ENCODE measurements around the gene CPNE2.
"Not testable (repeated sequence)": the region's sequence is repeated elsewhere in the genome, so short reads cannot be mapped to it uniquely, and the experiment has no call there.

Gene CPNE2

DNA sequence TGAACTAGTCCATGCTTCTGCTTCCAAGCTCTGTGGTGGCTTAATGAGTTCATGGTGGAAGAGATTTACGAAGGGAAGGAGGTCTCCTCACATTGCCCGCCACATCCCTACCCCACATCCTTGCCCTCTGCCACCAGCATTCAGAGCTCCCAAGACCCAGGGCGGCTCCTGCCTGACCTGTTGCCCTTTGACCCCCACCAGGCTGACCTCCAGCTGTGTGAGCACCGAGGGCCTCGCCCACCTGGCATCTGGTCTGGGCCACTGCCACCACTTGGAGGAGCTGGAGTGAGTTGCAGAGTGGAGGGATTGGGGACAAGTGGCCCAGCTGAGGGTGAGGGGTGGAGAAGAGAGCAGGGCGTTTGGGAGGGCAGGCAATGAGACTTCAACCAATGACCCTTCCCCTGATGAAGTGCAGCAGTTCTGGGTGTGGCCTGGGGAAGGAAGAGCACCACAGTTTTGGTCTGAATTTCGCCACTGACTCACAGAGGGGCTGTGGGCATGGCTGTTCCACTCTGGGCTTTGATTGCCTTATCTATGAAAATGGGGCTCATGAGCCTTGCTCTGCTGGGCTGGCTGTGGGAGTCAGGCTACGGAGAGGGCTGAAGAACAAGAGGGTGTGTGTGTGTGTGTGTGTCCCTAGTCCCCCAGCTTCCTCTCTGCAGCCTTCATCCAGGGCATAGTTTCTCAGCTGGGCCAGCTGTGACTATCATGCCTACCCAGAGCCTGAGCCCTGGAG, 22.6 kb upstream of the CPNE2 start:
- no peak for DNase-seq

DNA sequence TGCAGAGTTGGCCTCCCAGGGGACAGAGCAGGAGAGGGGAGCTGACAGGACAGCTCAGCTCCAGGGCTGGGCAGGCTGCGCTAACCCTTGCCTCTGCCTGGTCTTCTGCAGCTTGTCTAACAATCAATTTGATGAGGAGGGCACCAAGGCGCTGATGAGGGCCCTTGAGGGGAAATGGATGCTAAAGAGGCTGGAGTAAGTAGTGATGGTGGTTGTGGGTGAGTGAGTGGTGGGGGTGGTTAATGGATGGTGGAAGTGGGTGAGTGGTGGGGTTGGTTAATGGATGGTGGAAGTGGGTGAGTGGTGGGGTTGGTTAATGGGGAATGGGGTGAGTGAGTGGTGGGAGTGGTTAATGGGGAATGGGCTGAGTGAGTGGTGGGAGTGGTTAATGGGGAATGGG, 22.0 kb upstream of the CPNE2 start:
- DNase-seq, result no peak

DNA sequence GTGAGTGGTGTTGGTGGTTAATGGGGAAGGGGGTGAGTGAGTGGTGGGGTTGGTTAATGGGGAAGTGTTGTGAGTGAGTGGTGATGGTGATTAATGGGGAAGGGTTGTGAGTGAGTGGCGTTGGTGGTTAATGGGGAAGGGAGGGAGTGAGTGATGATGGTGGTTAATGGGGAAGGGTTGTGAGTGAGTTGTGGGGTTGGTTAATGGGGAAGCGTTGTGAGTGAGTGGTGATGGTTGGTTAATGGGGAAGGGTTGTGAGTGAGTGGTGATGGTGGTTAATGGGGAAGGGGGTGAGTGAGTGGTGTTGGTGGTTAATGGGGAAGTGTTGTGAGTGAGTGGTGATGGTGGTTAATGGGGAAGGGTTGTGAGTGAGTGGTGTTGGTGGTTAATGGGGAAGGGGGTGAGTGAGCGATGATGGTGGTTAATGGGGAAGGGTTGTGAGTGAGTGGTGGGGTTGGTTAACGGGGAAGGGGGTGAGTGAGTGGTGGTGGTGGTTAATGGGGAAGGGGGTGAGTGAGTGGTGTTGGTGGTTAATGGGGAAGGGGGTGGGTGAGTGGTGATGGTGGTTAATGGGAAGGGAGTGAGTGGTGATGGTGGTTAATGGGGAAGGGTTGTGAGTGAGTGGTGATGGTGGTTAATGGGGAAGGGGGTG, 21.2 kb upstream of the CPNE2 start:
- not testable (repeated sequence) for DNase-seq

DNA sequence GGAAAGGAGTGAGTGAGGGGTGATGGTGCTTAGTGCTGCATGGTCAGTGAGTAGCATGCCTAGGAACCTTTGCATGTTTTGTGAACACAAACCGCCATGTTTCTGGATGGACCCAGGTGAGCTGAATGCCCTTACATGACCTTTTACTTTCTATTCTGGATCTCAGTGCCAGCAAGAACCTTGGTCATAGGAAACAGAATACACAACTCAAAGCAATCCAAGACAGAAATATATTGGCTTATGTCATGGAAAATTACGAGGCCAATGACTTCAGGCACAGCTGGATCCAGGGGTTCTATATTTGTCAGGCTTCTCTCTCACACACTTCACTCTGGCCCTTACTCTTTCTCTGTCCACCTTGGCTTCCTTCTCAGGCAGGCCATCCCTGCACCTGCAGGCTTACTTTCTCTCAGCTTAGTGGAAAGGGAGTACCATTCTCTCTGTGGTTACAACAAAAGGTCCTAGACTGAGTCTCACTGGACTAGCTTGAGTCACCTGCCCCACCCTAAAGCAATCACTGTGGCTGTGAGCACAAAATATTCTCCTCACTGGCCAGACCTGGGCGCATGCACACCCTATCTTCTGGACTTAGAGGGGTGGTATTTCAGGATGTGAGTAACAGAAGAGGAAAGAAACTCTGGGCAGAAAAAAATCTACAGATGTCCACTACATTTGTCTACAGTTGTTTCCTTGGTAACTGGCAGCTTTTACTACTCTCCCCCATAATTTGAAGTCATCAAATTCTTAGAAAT, 20.4 kb upstream of the CPNE2 start:
- peak; percentile 80 for DNase-seq

DNA sequence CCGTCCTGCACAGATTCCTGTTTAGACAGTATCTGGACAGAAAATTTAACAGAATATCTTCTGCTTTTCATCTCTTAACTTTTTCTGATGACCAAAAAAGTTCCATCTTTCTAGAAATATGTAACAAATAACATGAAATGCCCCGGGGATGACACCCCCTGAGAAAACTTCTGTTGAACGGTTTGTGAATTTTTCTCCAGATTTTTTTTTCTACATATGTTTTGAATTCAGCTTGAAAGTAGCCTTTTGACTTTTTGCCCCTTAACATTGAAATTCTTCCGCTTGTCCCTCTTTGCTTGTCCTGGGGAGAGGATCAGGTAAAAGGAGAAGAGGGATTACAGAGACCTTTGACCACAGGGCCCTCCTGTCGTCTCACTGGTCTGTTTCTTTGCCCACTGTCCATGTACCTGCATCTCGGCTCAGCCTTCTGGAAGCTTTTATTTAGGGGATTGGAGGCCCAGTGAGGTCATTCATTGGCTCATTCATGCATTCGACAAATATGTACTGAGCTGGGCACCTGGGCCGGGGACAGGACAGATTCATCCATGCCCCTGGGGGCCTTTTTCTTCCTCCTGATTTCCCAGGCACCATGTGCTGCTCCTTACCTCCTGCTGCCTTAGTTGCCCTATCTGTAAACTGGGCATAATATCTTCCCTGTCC, 19.6 kb upstream of the CPNE2 start:
- no peak for DNase-seq

DNA sequence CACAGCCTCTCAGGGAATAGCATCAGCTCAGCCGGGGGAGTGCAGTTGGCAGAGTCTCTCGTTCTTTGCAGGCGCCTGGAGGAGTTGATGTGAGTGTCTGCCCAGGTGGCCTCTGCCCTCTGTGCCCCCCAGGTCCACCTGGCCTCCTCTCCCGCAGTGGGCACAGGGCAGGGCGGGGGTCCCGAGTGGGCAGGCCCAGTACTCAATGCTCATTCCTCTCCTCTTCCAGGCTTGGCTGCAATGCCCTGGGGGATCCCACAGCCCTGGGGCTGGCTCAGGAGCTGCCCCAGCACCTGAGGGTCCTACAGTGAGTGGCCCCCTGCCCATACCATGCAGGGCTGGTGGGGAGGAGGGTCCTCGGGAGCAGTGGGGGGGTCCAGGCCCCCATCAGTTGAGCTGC, 14.7 kb upstream of the CPNE2 start:
- no peak for DNase-seq

DNA sequence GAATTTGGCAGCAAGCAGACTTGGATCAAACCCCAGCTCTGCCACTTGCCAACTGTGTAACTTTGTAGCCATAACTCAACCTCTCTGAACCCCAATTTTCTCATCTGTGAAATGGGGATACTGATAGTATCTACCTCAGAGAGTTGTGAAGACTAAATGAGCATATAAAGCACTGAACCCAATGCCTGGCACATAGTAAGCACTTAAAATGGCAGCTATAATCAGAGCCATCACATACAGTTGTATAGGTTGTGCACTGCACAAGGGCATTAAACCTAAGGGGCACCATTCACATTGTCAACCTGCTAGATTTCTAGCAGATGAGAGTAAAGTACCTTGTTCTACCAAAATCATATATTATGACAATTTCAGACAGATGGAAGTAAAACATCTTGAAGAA, 10.6 kb upstream of the CPNE2 start:
- DNase-seq, result no peak

DNA sequence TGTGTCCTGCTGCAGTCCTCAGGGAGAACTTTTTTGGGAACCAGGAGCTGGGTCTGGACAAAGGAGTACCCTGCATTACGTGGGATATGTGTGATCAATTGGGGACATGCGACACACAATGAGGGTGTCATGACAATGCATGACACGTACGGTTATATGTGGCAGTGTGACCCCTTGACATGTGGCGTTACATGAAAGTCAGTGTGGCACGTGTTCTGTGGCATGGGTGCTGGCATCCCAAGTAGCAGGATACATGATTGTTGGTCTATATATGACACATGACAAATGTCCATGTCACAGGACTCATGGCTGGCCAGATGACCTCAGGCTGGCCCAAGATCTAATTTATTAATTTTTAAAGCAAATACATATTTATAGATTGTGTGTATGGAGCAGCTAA, 9.7 kb upstream of the CPNE2 start:
- DNase-seq, result no peak

DNA sequence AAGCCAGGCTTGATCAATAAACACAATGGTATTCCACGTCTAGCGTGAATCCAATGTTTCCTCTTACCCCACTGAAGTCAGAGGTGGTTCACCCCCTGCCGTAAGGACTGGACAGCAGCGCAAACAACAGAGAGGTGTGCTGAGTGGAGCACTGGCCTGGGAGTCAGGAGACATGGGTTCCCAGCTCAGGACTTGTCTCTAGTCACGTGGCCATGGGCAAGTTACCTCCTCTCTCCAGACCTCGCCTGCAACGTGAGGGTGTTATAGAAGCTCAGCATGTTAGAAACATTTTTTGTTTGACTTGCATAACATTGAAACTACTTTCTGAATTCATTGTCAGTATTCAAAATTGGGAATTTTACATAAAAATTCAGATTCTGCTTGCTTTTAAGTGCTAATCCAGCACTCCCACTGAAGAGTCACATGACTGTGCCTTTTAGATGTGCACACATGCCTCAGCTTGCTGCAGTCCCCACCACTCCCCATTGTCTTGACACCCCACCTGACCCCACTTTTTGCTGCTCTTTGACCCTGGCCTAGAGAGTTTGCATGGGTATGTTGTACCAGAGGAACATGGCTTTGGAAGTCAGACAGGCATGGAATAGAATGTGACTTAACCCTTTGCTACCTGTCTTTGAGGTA, 8.8 kb upstream of the CPNE2 start:
- DNase-seq, result no peak

DNA sequence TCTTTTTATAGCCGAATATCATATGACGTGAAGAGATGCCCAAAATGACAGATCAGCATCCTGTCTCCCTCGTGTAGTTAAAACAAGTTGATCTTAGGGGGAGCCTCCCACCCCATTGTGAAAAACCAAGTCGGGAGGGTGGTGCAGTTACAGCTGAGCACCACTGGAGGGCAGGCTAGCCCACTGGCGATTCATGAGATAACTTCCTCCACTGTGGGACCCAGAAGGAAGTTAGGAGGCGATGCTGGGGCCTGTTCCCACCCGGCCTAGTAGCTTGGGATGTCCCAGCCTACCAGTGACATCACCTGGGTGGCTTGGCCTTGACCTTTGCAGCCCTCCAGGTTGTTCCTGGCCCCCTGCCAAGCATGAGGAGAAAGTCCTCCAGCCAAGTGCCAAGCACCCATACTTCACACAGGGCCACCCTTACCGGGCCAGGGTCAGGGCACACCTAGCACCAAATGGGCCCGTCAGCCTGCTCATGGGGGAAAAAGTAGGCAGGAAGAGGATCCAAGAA, 8.1 kb upstream of the CPNE2 start:
- no peak for DNase-seq

DNA sequence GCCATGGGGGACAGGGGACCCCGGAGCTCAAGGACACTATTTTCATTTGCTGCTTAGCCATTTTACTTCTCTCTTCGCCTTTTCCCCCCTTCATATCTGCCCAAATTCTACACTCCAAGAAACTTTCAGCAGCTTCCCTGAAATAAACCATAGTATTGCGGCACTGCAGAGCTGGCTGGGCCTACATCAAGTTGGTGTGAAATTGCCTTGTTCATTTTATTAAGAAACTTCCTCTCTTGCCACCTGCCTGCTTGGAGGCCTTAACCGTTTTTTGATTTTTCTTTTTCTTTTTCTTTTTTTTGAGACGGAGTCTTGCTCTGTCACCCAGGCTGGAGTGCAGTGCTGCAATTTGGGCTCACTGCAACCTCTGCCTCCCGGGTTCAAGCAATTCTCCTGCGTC, 7.4 kb upstream of the CPNE2 start:
- DNase-seq, result no peak

DNA sequence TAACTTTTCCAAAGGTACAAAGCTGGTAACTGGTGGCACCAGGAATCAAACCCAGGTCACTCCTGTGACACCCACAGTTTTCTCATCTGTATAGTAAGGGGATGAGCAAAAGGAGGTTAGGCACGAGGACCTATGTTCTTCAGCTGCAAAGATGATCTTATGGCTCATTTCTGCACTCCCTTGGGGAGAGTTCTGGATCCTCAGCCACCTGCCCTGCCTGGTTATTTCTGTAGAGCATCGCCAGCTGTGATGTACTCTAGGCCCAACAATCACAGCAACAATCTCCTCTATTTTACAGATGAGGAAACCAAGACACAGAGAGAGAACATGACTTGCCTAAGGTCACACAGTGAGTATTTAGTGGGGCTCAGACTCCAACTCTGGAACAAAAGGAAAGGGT, 5.4 kb upstream of the CPNE2 start:
- no peak for DNase-seq

DNA sequence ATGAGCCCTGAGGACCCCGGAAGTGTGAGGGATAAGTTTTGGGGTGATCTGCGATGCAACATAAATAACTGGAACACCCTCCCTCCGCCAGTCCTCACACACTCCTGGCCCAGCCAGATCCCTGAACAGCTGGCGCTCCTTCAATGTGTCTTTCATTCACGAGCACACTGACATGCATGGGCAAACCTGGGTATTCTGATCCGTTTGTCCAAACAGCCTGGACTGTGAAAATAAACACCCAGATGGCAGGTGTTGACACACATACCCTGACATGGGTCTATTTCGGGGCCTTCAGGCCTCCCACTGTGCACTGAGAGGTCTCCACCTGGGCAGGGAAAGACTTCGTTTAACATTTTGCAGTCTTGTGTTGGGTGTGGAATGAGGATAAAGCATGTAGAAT, 3.0 kb upstream of the CPNE2 start:
- DNase-seq, result no peak

DNA sequence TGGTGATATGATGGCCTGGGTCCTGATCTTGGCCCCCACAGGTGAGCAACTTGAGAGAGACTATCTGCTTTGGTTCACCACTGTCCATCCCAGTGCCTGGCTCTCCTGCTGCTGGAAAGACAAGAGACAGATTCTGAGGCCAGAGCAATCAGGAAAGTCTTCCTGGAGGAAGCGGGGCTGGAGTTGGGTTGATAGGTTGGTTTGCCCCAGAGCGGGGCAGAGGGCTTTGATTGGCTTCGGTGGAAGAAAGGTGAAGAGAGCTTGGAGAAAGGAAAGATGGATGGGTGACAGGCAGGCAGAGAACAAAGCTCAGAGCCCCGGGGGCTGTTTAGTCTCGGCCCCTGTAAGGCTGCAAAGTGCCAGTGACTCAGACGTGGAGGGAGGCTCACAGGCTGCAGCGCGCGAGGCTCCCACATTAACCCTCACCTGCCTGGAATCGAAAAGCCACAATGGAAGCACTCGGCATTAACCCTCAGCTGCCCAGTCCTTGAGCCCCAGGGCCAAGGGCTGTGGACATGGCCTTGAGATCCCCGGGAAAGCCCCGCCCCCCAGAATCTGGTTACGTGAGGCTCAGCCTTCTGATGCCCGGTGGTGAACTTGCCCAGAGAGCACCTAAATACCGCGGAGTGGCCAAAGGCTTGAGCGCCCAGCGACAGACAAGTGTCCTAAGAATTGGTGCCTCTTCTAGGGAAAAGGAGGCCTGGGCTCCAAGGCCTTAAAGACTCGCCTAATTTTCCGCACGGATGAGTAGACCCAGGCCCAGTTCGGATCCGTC, 996 bp upstream of the CPNE2 start:
- DNase-seq, result peak; percentile 81

DNA sequence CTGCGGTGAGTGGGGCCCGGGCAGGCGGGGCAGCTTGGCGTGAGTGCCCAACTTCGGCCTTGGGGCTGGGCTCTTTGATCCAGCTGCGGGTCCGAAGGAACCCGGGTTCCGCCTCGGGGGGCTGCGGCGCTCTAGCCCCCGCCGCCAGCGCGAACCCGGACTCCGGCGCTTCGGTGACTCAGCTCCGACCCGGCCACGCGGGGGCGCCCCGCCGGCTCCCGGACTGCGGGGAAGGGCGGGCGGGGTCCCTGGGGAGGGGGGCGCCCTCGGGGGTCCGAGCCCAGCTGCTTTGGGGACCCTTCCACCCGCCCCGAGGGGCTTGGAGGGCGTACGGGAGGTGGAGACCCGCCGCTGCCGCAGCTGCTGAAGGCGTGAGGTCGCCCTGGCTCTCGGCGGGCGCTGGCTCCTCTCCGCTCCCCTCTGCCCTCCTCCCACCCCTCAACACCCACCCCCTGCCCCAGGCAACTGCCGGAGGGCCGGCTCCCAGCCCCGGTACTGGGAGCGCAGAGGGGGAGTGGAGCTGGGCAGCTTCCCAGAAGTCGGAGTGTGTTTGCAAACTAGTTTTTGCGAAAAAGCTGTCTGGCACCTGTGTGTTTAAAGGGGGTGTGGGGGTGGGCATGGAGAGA, 516 bp downstream of the CPNE2 start:
- peak; percentile 22 for DNase-seq

DNA sequence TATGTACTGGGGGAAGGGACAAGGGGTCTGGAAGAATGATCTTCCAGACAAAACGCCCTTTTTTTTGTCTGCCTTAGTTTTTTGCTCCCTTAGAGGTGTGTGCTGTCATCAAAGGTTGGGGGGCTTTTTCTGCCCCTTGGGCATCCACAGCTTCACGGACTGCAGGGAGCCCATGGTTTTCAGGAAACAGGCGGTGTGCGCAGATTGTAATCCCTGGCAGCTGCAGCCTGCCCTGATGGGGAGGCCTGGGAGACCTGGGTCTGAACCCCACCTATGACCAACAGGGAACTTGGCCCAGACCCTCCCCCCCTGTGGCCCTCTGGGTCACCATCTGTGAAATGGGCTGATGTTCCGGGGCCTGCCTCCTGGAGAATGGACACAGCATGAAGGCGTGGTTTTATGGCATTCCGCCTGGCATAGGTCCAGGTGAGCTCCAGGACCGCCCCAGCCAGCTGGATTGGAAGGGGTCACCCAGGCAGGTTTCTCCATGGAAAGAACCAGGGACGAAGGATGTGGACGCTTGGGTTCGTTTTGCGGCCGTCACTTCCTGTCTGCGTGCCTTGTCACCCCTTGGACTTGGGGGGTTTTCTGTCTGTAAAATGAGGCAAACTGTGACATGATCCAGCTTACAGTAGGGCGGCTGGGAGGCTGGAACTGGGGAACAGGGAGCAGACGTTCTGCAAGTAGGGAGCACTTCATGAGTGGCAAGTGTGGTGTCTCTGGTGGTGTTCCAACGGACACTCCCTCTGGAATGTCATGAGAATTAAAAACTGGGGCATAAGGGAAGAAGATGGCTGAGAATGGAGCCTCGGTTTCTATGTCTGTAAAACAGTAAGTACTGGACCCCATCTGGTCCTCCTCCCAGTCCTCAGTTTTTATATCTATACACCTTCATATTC, 1.5 kb downstream of the CPNE2 start:
- DNase-seq, result no peak

DNA sequence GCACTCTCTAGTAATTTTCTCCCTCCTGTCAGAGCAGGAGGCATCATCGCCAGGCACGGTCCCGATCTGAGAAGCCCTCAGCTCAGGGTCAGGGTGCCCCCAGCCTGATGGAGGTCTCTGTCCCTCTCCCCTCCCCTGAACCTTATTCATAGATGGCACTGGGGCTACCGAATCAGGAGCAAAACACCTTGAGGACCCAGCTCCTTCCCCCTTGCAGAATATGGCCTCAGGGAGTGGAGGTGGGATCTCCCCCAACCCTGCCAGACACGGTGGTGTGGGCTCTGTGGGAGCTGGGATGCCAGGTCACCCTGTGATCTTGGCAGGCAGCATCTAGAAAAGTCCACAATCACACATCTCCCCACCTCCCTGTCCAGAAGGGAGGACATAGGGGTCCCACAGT, 2.5 kb downstream of the CPNE2 start:
- no peak for DNase-seq

DNA sequence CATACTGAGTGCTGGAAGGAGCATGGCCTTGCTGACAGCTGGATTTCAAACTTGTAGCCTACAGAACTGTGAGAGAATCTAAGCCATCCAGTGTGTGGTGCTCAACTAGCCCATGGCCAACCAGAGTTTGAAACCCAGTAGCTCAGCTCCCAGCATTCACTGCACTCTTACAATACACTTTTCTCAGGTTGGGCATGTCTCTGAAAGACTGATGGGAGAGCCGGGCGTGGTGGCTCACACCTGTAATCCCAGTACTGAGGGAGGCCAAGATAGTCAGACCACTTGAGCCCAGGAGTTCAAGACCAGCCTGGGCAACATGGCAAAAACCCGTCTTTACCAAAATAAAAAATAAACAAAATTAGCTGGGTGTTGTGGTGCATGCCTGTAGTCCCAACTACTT, 3.8 kb downstream of the CPNE2 start:
- DNase-seq, result no peak

DNA sequence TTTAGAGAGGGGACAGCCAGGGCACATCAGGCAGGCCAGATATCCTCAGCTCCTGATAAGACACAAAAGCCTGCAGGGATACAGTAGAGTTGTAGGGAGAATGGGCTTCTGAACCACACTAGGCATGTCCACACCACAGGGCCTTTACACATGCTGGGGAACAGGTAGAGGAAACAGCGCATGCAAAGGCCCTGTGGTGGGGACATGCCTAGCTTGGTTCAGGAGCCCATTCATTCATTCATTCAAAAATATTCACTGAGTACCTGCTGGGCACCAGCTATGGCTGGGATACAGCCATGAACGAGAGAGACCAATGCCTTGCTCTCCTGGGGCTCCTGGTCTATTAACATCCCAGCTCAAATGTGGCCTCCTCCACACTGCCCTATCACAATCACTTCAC, 4.4 kb downstream of the CPNE2 start:
- DNase-seq, result no peak

DNA sequence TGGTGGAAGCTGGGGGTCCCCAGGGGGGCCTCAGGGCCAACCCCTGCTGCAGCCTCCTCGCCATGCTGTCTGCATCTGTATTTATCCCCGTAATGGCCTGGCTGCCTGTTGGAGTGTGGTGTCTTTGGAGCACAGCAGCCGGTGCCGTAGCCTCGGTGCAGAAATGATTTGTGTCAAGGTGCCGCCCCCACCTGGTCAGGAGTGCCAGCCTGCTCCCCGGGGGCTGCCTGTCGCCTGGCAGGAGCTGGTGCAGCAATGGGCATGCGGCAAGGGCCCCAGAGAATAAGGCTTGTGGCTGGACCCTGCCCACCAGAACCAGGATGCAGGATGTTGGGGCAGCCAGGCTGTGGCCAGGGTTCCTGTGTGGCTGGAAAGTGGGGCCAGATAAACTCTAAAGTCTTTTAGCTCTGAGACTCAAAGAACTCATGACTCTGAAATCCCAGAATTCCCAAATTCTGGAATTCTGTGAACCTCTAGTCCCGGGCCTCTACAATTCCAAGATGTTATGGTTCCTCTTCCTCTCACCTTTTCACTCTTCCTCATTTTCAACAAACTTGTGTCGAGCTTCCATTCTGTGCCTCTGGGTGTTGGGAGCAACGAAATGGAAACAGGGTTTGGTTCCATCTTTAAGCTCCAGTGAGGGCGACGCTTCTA, 5.9 kb downstream of the CPNE2 start:
- no peak for DNase-seq

All from NCI-H226 (cell line).